Panc1 (cell line): ENCODE data around the gene NAGS. TPM values are rescaled to one million over a fixed set of nuclear protein-coding genes. Genes with fewer than 3 reads are reported as not detected.

ENCODE experiments used
- ATAC-seq: fragments of 200-7000 bp; cut with Tn5 transposase; 2 replicates; pipeline ENCODE4 v1.9.1; 2020; ENCODE audit warnings: mild to moderate bottlenecking, moderate library complexity
- BruUV-seq: library from RNA; stranded (reverse); fragments of 400-500 nt; replicated peaks from 2 replicates; lab custom pipeline; 2021; lab: Mats Ljungman, UMichigan
- CTCF ChIA-PET: fragments of 300-600 bp; sonication (Branson Sonifier 250); formaldehyde crosslinking; loops from one replicate; lab custom pipeline; 2022; ENCODE audit warnings: antibody characterized with exemption; lab: Charles Lee
- POLR2A ChIA-PET: fragments of 300-600 bp; sonication (Branson Sonifier 250); formaldehyde crosslinking; loops from one replicate; lab custom pipeline; 2022; ENCODE audit warnings: antibody characterized with exemption; lab: Charles Lee
- DNase-seq: peaks from one replicate; pipeline ENCODE4 v3.0.0-alpha.2; 2010; ENCODE audit warnings: low read depth, low spot score
- H3K27ac ChIP-seq: 2 replicates; pipeline ENCODE4 v1.5.1; 2011; ENCODE audit warnings: mild to moderate bottlenecking, low read length, inconsistent platforms
- H3K27me3 ChIP-seq: fragments of 200-500 bp; sonication (Bioruptor generic); 2 replicates; pipeline ENCODE4 v1.6.0; 2014; ENCODE audit warnings: low read length, inconsistent platforms; ENCODE audit not compliant: control insufficient read depth, insufficient read depth
- H3K36me3 ChIP-seq: fragments of 200-500 bp; sonication (Bioruptor generic); 2 replicates; pipeline ENCODE4 v1.5.1; 2014; ENCODE audit warnings: inconsistent platforms, mild to moderate bottlenecking, low read length, moderate library complexity; ENCODE audit not compliant: control insufficient read depth, insufficient read depth
- H3K4me1 ChIP-seq: 2 replicates; pipeline ENCODE4 v1.5.1; 2011; ENCODE audit warnings: inconsistent platforms, mild to moderate bottlenecking, low read length, moderate library complexity; ENCODE audit not compliant: control insufficient read depth, insufficient read depth
- H3K4me3 ChIP-seq, 2 experiments: 2 replicates each; pipeline ENCODE4 v1.5.1; 2011 to 2012; ENCODE audit warnings: low read depth in 2 of 2, low read length in 2 of 2, mild to moderate bottlenecking in 2 of 2, inconsistent platforms in 1 of 2, moderate library complexity in 1 of 2
- H3K9me3 ChIP-seq: fragments of 200-500 bp; sonication (Bioruptor generic); 2 replicates; pipeline ENCODE4 v1.5.1; 2014; ENCODE audit warnings: low read depth, mild to moderate bottlenecking, inconsistent platforms, low read length, moderate library complexity; ENCODE audit not compliant: control insufficient read depth, insufficient read depth
- POLR2AphosphoS5 ChIP-seq: IDR thresholded peaks from 2 replicates; pipeline ENCODE4 v1.6.1; 2012; ENCODE audit warnings: mild to moderate bottlenecking, low read depth, low read length, moderate library complexity
- SIN3A ChIP-seq: IDR thresholded peaks from 2 replicates; pipeline ENCODE4 v1.6.1; 2012; ENCODE audit warnings: low read depth, mild to moderate bottlenecking, low read length, moderate library complexity, borderline replicate concordance; ENCODE audit not compliant: insufficient read depth
- TCF7L2 ChIP-seq: IDR thresholded peaks from 2 replicates; pipeline ENCODE4 v1.6.1; 2011; ENCODE audit warnings: mild to moderate bottlenecking, low read depth, low read length, inconsistent platforms
- in situ Hi-C: cut with HindIII; loops from 2 replicates; pipeline ENCODE4 v1.10.0; 2016; ENCODE audit warnings: low sequenced_read_pairs, low pct_unique_long_range_greater_than_20kb
- intact Hi-C: fragments of 100-400 bp; cut with micrococcal nuclease; formaldehyde crosslinking; loops from one replicate; pipeline ENCODE4 v1.10.0; 2022; ENCODE audit not compliant: unreplicated experiment
- total RNA-seq: library from RNA; stranded (reverse); gene quantifications from one replicate; pipeline ENCODE4 v1.2.1, GENCODE V29; 2021; ENCODE audit not compliant: unreplicated experiment
- TF ChIP-seq, protein P1 (sequence below): fragments of 450-650 bp; IDR thresholded peaks from 2 replicates; pipeline ENCODE4 v1.5.1; 2017; ENCODE audit warnings: mild to moderate bottlenecking
- TF ChIP-seq, protein P2 (sequence below), 2 experiments: IDR thresholded peaks; 2 replicates each; pipeline ENCODE4 v1.6.1; 2011 to 2012; ENCODE audit warnings: low read depth in 2 of 2, control low read depth in 1 of 2, low read length in 1 of 2, mild to moderate bottlenecking in 1 of 2, moderate library complexity in 1 of 2; ENCODE audit not compliant: insufficient read depth in 1 of 2

The NAGS gene
- total RNA-seq, 1 experiment from 2014 or later: 2.7 TPM

DNA sequence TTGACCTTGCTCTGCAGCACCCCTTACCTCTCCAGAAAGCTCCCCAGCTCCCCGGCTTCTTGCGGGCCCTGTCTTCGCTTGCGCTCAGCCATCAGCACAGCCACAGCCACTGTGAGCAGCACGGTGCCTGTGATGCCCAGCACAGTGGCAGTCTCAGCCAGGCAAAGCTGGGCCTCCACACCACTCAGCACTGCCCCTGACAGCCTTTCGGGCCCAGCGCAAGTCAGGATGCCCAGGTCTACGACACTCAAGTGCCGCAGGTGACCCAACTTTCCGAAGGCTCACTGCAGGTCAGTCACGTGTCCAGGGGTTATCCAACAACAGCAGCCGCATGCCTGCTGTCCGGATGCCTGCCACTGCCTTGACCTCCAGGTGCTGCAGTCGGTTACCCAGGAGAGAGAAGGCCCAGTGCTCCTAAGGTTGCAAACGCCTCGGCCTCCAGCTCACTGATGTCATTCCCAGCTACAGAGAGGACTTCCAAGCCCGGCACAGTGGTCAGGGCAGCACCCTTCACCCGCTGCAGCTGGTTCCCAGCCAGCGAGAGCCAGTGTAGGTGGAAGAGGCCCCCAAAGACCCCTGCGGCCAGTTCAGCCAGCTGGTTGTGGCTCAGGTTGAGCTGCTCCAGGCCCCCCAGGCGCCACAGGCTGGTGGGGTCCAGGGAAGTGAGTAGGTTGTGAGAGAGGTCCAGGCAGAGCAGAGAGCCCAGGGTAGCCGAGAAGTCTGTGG, 19.3 kb downstream of the NAGS start:
- TF ChIP-seq, protein P1, sequence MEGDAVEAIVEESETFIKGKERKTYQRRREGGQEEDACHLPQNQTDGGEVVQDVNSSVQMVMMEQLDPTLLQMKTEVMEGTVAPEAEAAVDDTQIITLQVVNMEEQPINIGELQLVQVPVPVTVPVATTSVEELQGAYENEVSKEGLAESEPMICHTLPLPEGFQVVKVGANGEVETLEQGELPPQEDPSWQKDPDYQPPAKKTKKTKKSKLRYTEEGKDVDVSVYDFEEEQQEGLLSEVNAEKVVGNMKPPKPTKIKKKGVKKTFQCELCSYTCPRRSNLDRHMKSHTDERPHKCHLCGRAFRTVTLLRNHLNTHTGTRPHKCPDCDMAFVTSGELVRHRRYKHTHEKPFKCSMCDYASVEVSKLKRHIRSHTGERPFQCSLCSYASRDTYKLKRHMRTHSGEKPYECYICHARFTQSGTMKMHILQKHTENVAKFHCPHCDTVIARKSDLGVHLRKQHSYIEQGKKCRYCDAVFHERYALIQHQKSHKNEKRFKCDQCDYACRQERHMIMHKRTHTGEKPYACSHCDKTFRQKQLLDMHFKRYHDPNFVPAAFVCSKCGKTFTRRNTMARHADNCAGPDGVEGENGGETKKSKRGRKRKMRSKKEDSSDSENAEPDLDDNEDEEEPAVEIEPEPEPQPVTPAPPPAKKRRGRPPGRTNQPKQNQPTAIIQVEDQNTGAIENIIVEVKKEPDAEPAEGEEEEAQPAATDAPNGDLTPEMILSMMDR: no peak
- no peak for TF ChIP-seq SIN3A
- TF ChIP-seq, protein P2, sequence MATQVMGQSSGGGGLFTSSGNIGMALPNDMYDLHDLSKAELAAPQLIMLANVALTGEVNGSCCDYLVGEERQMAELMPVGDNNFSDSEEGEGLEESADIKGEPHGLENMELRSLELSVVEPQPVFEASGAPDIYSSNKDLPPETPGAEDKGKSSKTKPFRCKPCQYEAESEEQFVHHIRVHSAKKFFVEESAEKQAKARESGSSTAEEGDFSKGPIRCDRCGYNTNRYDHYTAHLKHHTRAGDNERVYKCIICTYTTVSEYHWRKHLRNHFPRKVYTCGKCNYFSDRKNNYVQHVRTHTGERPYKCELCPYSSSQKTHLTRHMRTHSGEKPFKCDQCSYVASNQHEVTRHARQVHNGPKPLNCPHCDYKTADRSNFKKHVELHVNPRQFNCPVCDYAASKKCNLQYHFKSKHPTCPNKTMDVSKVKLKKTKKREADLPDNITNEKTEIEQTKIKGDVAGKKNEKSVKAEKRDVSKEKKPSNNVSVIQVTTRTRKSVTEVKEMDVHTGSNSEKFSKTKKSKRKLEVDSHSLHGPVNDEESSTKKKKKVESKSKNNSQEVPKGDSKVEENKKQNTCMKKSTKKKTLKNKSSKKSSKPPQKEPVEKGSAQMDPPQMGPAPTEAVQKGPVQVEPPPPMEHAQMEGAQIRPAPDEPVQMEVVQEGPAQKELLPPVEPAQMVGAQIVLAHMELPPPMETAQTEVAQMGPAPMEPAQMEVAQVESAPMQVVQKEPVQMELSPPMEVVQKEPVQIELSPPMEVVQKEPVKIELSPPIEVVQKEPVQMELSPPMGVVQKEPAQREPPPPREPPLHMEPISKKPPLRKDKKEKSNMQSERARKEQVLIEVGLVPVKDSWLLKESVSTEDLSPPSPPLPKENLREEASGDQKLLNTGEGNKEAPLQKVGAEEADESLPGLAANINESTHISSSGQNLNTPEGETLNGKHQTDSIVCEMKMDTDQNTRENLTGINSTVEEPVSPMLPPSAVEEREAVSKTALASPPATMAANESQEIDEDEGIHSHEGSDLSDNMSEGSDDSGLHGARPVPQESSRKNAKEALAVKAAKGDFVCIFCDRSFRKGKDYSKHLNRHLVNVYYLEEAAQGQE (IDR thresholded peaks at IDR 0.05; ENCODE audit: insufficient read depth in 1 of 2, low read depth in 2 of 2, low read length in 1 of 2): no peak
- TF ChIP-seq POLR2AphosphoS5: no peak
- no peak for TF ChIP-seq TCF7L2
- DNase-seq: no peak
- no peak for ATAC-seq
- no TSS peak for BruUV-seq
- Histone ChIP-seq H3K36me3 (no peaks in the 10 kb centered on the region), H3K4me1 (no peaks in the 10 kb centered on the region), H3K9me3 (no peaks in the 10 kb centered on the region), H3K27ac (no peak overlapping the region), H3K4me3 (no peak overlapping the region), H3K27me3 (no peaks in the 10 kb centered on the region)
- POLR2A ChIA-PET: no interaction called here
- CTCF ChIA-PET: no interaction called here
- in situ Hi-C loops: no loop called here
- intact Hi-C loops: no loop called here

DNA sequence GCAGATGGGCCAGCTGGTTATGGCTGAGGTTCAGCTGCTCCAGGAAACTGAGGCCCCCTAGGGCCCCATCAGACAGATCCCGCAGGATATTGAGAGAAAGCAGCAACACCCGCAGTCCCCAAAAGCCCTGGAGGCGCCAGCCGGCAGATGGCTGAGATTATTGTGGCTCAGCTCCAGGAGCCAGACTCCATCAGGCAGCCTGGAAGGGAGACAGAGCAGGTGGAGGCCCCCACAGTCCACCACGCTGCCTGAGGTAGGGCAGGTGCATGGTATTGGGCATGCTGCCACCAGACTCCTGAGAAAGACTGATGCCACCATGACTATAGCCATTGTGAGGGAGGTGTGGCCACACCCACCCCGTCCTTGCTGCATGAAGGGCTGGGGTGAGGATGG, 19.8 kb downstream of the NAGS start:
- no peak; the same call in 1 of the 2 replicates for ATAC-seq

More for the DNA sequence above, 19.8 kb downstream of the NAGS start:
- Histone ChIP-seq H3K9me3 (no peaks in the 10 kb centered on the region), H3K4me1 (no peaks in the 10 kb centered on the region), H3K36me3 (no peaks in the 10 kb centered on the region), H3K27ac (no peak overlapping the region), H3K27me3 (no peaks in the 10 kb centered on the region), H3K4me3 (no peak overlapping the region)
- in situ Hi-C loops (no loop called here), intact Hi-C loops (no loop called here)
- no TSS peak for BruUV-seq
- CTCF ChIA-PET: no interaction called here
- TF ChIP-seq, protein P2 (IDR thresholded peaks at IDR 0.05; ENCODE audit: insufficient read depth in 1 of 2, low read depth in 2 of 2, low read length in 1 of 2): no peak
- TF ChIP-seq TCF7L2: no peak
- TF ChIP-seq, protein P1: no peak
- no peak for TF ChIP-seq SIN3A
- no peak for TF ChIP-seq POLR2AphosphoS5
- POLR2A ChIA-PET: no interaction called here
- no peak for DNase-seq
